A549 (cell line): ENCODE measurements around the gene PHKB. TPM values are rescaled to one million over a fixed set of nuclear protein-coding genes. Genes with fewer than 3 reads are reported as not detected.

Source experiments
- ATAC-seq, 2 experiments: fragments of 200-7000 bp in 1 of 2; fragments of >200 bp in 1 of 2; cut with Nextera tagmentation in 1 of 2; cut with Tn5 transposase in 1 of 2; 3 replicates each; pipeline versions ENCODE4 v1.8.0 to v1.9.1; 2018 to 2020; ENCODE audit warnings: mild to moderate bottlenecking in 1 of 2, moderate library complexity in 1 of 2
- CTCF ChIA-PET: fragments of 300-600 bp; sonication (Branson Sonifier 250); formaldehyde crosslinking; extraction: SDS; loops from one replicate; lab custom pipeline; 2021; ENCODE audit warnings: antibody characterized with exemption, inconsistent platforms; lab: Yijun Ruan, JAX
- POLR2A ChIA-PET: fragments of 350-600 bp; formaldehyde crosslinking; extraction: SDS; loops from one replicate; lab custom pipeline; 2021; ENCODE audit warnings: antibody characterized with exemption, inconsistent platforms; lab: Yijun Ruan, JAX
- DNase-seq, 2 experiments: peaks; one replicate each; pipeline versions ENCODE4 v3.0.0 to v3.0.0-alpha.2; 2011 to 2016; ENCODE audit warnings: low read depth in 1 of 2, low spot score in 1 of 2
- FAIRE-seq: peaks from 2 replicates; lab custom pipeline; 2011; peaks lifted over from hg19 to GRCh38; lab: Jason Lieb, UNC
- H3K27ac ChIP-seq, 2 experiments: fragments of >200 bp; sonication (Bioruptor Twin); formaldehyde crosslinking; 3 replicates each; pipeline ENCODE4 v1.5.1; 2016 to 2017
- H3K4me1 ChIP-seq: fragments of >200 bp; sonication (Bioruptor Twin); formaldehyde crosslinking; 3 replicates; pipeline ENCODE4 v1.6.1; 2016
- H3K4me2 ChIP-seq: fragments of >200 bp; sonication (Bioruptor Twin); formaldehyde crosslinking; 3 replicates; pipeline ENCODE4 v1.6.1; 2016
- H3K4me3 ChIP-seq: fragments of >200 bp; sonication (Bioruptor Twin); formaldehyde crosslinking; 3 replicates; pipeline ENCODE4 v1.5.1; 2016
- H3K9me3 ChIP-seq: fragments of >200 bp; sonication (Bioruptor Twin); formaldehyde crosslinking; 3 replicates; pipeline ENCODE4 v1.6.1; 2016
- CBX8 ChIP-seq: fragments of 200-600 bp; sonication (generic); IDR thresholded peaks from 2 replicates; pipeline ENCODE4 v1.6.1; 2016
- FOXS1 ChIP-seq: fragments of 250-450 bp; sonication (Bioruptor Pico); IDR thresholded peaks from 2 replicates; pipeline ENCODE4 v1.5.0; 2020; ENCODE audit warnings: mild to moderate bottlenecking, moderate library complexity
- HEYL ChIP-seq: fragments of 250-450 bp; sonication (Bioruptor Pico); IDR thresholded peaks from 2 replicates; pipeline ENCODE4 v1.8.0; 2021; ENCODE audit warnings: mild to moderate bottlenecking, moderate library complexity
- HOXB13 ChIP-seq: fragments of 250-450 bp; sonication (Bioruptor Pico); IDR thresholded peaks from 2 replicates; pipeline ENCODE4 v1.5.0; 2020; ENCODE audit warnings: low read depth, mild to moderate bottlenecking, moderate library complexity
- HOXB5 ChIP-seq: fragments of 250-450 bp; sonication (Bioruptor Pico); IDR thresholded peaks from 2 replicates; pipeline ENCODE4 v1.5.0; 2020; ENCODE audit warnings: mild to moderate bottlenecking, moderate library complexity
- JUN ChIP-seq, 2 experiments: fragments of >200 bp; sonication (Bioruptor Twin); formaldehyde crosslinking; IDR thresholded peaks; 2 replicates in 1 of 2; 3 replicates in 1 of 2; pipeline ENCODE4 v1.6.1; 2016 to 2017
- KDM1A ChIP-seq: fragments of 200-600 bp; sonication (generic); IDR thresholded peaks from 2 replicates; pipeline ENCODE4 v1.6.1; 2016; ENCODE audit warnings: low read depth, mild to moderate bottlenecking
- MAFK ChIP-seq: fragments of 450-650 bp; IDR thresholded peaks from 2 replicates; pipeline ENCODE4 v1.6.1; 2014; ENCODE audit not compliant: partially characterized antibody
- MYC ChIP-seq: IDR thresholded peaks from 2 replicates; pipeline ENCODE4 v1.6.1; 2012; ENCODE audit warnings: mild to moderate bottlenecking, inconsistent platforms, low read length, improper control_type of control experiment, borderline replicate concordance
- NR3C1 ChIP-seq: fragments of >200 bp; sonication (Bioruptor Twin); formaldehyde crosslinking; IDR thresholded peaks from 3 replicates; pipeline ENCODE4 v1.6.1; 2017
- PHF8 ChIP-seq: fragments of 200-600 bp; sonication (generic); IDR thresholded peaks from 2 replicates; pipeline ENCODE4 v1.6.1; 2016; ENCODE audit warnings: low read depth, mild to moderate bottlenecking, antibody characterized with exemption, moderate library complexity, borderline replicate concordance
- RARB ChIP-seq: fragments of 250-450 bp; sonication (Bioruptor Pico); IDR thresholded peaks from 2 replicates; pipeline ENCODE4 v1.8.0; 2021; ENCODE audit warnings: mild to moderate bottlenecking, moderate library complexity
- RCOR1 ChIP-seq: fragments of 150-350 bp; IDR thresholded peaks from 2 replicates; pipeline ENCODE4 v1.6.1; 2014; ENCODE audit warnings: antibody characterized with exemption, low read length, low read depth
- RNF2 ChIP-seq: fragments of 200-600 bp; sonication (generic); IDR thresholded peaks from 2 replicates; pipeline ENCODE4 v1.6.1; 2016; ENCODE audit warnings: low read depth, mild to moderate bottlenecking, antibody characterized with exemption, moderate library complexity, borderline replicate concordance
- SREBF2 ChIP-seq: fragments of 450-650 bp; IDR thresholded peaks from 2 replicates; pipeline ENCODE4 v1.6.1; 2014; ENCODE audit warnings: mild to moderate bottlenecking, moderate library complexity
- TP53 ChIP-seq: fragments of 250-450 bp; sonication (Bioruptor Pico); IDR thresholded peaks from 2 replicates; pipeline ENCODE4 v1.5.0; 2021; ENCODE audit warnings: mild to moderate bottlenecking, moderate library complexity
- ZC3H11A ChIP-seq: fragments of 450-650 bp; IDR thresholded peaks from 2 replicates; pipeline ENCODE4 v1.6.1; 2014; ENCODE audit warnings: antibody characterized with exemption, mild to moderate bottlenecking
- ZFP36 ChIP-seq: fragments of 450-650 bp; IDR thresholded peaks from 2 replicates; pipeline ENCODE4 v1.6.1; 2014; ENCODE audit warnings: borderline replicate concordance; ENCODE audit not compliant: partially characterized antibody
- ZNF302 ChIP-seq: fragments of 250-450 bp; sonication (Bioruptor Pico); IDR thresholded peaks from 2 replicates; pipeline ENCODE4 v1.9.0; 2021; ENCODE audit warnings: inconsistent platforms, mild to moderate bottlenecking, moderate library complexity
- WGBS: methylation state at CpG from one replicate; pipeline ENCODE4 v1.1.6; 2017; ENCODE audit errors: missing lambda C conversion rate; 5-methylcytosine and 5-hydroxymethylcytosine counted together
- polyA plus RNA-seq, 4 experiments: library from polyadenylated mRNA; depleted of rRNA in 3 of 4; stranded (reverse); fragments of >200 nt; fragmentation: RNase III in 1 of 4; extraction: RNeasy Plus Mini Kit Qiagen cat#74134 plus additional on column Dnase treatment in 1 of 4; gene quantifications; 2 replicates in 3 of 4; 3 replicates in 1 of 4; pipeline ENCODE4 v1.2.3, GENCODE V29; 2011 to 2017
- TF ChIP-seq, protein P1 (sequence below): IDR thresholded peaks from 2 replicates; pipeline ENCODE4 v1.6.1; 2012; ENCODE audit warnings: low read depth, borderline replicate concordance
- TF ChIP-seq, protein P2 (sequence below): fragments of 250-450 bp; sonication (Bioruptor Pico); IDR thresholded peaks from 2 replicates; pipeline ENCODE4 v1.5.0; 2020; ENCODE audit warnings: low read depth, mild to moderate bottlenecking, moderate library complexity
- TF ChIP-seq, protein P3 (sequence below): fragments of >200 bp; sonication (Bioruptor Twin); formaldehyde crosslinking; IDR thresholded peaks from 3 replicates; pipeline ENCODE4 v1.5.1; 2016
- TF ChIP-seq, protein P4 (sequence below): fragments of 450-650 bp; IDR thresholded peaks from 2 replicates; pipeline ENCODE4 v1.6.1; 2014; ENCODE audit warnings: antibody characterized with exemption
- TF ChIP-seq, protein P5 (sequence below): fragments of >200 bp; sonication (Bioruptor Twin); formaldehyde crosslinking; IDR thresholded peaks from 3 replicates; pipeline ENCODE4 v1.6.1; 2016

Gene PHKB
- polyA plus RNA-seq, 2 of the 4 experiments (the other 2 are of a cell fraction) = 33.2 to 96.8 TPM

DNA sequence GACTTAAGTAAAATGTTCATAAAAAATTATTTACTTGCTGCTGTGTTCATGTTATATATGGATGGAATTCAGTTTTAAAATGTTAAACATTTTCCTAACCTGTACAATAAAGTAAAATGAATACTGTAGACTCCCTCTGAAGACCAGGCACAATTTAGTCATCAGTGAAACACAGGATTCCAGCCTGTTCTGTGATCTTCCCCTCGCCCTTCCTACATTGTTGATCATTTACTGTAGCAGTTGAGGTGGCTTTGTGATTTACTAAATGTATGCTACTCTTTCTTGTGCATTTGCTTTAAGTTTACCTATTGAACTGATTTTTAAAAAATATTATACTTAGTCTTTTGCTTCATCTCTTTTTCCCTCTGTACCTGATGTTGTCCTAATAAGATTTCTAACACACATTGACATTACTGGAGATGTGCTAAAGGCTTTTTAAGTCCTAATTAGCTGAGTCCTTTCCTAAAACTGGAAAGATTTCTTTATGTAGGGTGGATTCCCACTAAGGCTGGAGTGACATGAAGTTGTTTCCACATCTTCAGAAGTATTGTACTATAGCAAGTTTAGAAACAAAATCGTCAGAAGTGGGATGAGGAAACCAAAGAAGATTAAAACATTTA, 38.1 kb downstream of the PHKB start:
- no peaks in the 10 kb centered on the region for H3K9me3 ChIP-seq
- WGBS = 75% methylated on average over 2 of the region's 2 CpGs
- no peak overlapping the region for H3K4me3 ChIP-seq
- ATAC-seq (no peak), FAIRE-seq (no peak), DNase-seq (no peak)
- TF ChIP-seq TP53 (CRISPR knock-in tag) (no peak), ZFP36 (no peak), ZC3H11A (no peak), MYC (no peak), KDM1A (no peak), HEYL (CRISPR knock-in tag) (no peak)
- H3K27ac ChIP-seq = no peak overlapping the region
- ChIA-PET POLR2A (no interaction called here), CTCF (no interaction called here)
- no peak overlapping the region for H3K4me2 ChIP-seq
- no peaks in the 10 kb centered on the region for H3K4me1 ChIP-seq

DNA sequence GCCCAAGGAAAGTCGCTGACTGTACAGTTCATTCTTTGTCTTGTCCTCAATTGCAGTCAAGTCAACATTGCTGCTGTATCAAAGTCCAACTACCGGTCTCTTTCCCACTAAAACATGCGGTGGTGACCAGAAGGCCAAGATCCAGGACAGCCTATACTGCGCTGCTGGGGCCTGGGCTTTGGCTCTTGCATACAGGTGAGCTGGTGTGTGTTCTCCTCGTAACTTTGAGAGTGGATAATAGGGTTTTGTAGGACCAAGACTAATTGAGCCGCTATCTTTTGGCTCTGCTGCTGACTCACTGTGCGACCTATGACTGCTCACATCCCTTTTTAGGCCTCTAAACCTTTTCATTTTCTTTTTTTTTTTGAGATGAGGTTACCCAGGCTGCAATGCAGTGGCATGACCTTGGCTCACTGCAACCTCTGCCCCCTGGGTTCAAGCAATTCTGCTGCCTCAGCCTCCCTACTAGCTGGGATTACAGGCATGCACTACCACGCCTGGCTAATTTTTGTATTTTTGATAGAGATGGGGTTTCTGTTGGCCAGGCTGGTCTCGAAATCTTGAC, 38.7 kb downstream of the PHKB start:
- FAIRE-seq = no peak
- H3K4me1 ChIP-seq = no peaks in the 10 kb centered on the region

More for the DNA sequence above, 38.7 kb downstream of the PHKB start:
- H3K4me3 ChIP-seq = no peak overlapping the region
- DNase-seq = no peak
- no peak overlapping the region for H3K4me2 ChIP-seq
- ChIA-PET CTCF (no interaction called here), POLR2A (no interaction called here)
- no peak overlapping the region for H3K27ac ChIP-seq
- H3K9me3 ChIP-seq = no peaks in the 10 kb centered on the region
- 89% methylated on average over 9 of the region's 9 CpGs for WGBS
- no peak for ATAC-seq
- TF ChIP-seq HOXB13 = no peak
- TF ChIP-seq, protein P1, sequence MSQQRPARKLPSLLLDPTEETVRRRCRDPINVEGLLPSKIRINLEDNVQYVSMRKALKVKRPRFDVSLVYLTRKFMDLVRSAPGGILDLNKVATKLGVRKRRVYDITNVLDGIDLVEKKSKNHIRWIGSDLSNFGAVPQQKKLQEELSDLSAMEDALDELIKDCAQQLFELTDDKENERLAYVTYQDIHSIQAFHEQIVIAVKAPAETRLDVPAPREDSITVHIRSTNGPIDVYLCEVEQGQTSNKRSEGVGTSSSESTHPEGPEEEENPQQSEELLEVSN = no peak
- TF ChIP-seq, protein P2, sequence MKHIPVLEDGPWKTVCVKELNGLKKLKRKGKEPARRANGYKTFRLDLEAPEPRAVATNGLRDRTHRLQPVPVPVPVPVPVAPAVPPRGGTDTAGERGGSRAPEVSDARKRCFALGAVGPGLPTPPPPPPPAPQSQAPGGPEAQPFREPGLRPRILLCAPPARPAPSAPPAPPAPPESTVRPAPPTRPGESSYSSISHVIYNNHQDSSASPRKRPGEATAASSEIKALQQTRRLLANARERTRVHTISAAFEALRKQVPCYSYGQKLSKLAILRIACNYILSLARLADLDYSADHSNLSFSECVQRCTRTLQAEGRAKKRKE (CRISPR knock-in tag) = no peak
- no peak for TF ChIP-seq NR3C1
- no peak for TF ChIP-seq JUN (IDR thresholded peaks at IDR 0.05)
- TF ChIP-seq, protein P3, sequence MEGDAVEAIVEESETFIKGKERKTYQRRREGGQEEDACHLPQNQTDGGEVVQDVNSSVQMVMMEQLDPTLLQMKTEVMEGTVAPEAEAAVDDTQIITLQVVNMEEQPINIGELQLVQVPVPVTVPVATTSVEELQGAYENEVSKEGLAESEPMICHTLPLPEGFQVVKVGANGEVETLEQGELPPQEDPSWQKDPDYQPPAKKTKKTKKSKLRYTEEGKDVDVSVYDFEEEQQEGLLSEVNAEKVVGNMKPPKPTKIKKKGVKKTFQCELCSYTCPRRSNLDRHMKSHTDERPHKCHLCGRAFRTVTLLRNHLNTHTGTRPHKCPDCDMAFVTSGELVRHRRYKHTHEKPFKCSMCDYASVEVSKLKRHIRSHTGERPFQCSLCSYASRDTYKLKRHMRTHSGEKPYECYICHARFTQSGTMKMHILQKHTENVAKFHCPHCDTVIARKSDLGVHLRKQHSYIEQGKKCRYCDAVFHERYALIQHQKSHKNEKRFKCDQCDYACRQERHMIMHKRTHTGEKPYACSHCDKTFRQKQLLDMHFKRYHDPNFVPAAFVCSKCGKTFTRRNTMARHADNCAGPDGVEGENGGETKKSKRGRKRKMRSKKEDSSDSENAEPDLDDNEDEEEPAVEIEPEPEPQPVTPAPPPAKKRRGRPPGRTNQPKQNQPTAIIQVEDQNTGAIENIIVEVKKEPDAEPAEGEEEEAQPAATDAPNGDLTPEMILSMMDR = no peak
- no peak for TF ChIP-seq CBX8
- no peak for TF ChIP-seq MAFK
- no peak for TF ChIP-seq ZNF302 (CRISPR knock-in tag)
- TF ChIP-seq MYC = no peak
- no peak for TF ChIP-seq SREBF2
- no peak for TF ChIP-seq KDM1A
- TF ChIP-seq, protein P4, sequence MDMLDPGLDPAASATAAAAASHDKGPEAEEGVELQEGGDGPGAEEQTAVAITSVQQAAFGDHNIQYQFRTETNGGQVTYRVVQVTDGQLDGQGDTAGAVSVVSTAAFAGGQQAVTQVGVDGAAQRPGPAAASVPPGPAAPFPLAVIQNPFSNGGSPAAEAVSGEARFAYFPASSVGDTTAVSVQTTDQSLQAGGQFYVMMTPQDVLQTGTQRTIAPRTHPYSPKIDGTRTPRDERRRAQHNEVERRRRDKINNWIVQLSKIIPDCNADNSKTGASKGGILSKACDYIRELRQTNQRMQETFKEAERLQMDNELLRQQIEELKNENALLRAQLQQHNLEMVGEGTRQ = no peak
- TF ChIP-seq, protein P5, sequence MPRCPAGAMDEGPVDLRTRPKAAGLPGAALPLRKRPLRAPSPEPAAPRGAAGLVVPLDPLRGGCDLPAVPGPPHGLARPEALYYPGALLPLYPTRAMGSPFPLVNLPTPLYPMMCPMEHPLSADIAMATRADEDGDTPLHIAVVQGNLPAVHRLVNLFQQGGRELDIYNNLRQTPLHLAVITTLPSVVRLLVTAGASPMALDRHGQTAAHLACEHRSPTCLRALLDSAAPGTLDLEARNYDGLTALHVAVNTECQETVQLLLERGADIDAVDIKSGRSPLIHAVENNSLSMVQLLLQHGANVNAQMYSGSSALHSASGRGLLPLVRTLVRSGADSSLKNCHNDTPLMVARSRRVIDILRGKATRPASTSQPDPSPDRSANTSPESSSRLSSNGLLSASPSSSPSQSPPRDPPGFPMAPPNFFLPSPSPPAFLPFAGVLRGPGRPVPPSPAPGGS = no peak
- no peak for TF ChIP-seq HOXB5 (CRISPR knock-in tag)
- no peak for TF ChIP-seq RNF2
- no peak for TF ChIP-seq RARB (CRISPR knock-in tag)
- no peak for TF ChIP-seq FOXS1 (CRISPR knock-in tag)
- no peak for TF ChIP-seq RCOR1
- TF ChIP-seq PHF8 = no peak
- TF ChIP-seq, all 56 proteins: peak for 0
